ENCODE measurements around the gene DBNDD2.

Gene DBNDD2

GRCh38 chr20:45444050-45444449 is 36.0 kb downstream of the DBNDD2 start:
- no peak for TF ChIP-seq TAF1 (IDR thresholded peaks at IDR 0.05; ENCODE audit: borderline replicate concordance, insufficient read depth, low read length)
- TF ChIP-seq REST (IDR thresholded peaks at IDR 0.05; ENCODE audit: insufficient read depth in 1 of 2, low read depth in 2 of 2, low read length in 2 of 2): no peak
- no peak for TF ChIP-seq FOXP2 (optimal IDR thresholded peaks at IDR 0.05; ENCODE audit: borderline replicate concordance, extremely low read depth, extremely low read length, insufficient read depth)
- TF ChIP-seq POLR2AphosphoS5 (IDR thresholded peaks at IDR 0.05; ENCODE audit: low read depth, low read length): no peak
- TF ChIP-seq SIN3A (IDR thresholded peaks at IDR 0.05; ENCODE audit: borderline replicate concordance, insufficient read depth, low read length): no peak

DNA sequence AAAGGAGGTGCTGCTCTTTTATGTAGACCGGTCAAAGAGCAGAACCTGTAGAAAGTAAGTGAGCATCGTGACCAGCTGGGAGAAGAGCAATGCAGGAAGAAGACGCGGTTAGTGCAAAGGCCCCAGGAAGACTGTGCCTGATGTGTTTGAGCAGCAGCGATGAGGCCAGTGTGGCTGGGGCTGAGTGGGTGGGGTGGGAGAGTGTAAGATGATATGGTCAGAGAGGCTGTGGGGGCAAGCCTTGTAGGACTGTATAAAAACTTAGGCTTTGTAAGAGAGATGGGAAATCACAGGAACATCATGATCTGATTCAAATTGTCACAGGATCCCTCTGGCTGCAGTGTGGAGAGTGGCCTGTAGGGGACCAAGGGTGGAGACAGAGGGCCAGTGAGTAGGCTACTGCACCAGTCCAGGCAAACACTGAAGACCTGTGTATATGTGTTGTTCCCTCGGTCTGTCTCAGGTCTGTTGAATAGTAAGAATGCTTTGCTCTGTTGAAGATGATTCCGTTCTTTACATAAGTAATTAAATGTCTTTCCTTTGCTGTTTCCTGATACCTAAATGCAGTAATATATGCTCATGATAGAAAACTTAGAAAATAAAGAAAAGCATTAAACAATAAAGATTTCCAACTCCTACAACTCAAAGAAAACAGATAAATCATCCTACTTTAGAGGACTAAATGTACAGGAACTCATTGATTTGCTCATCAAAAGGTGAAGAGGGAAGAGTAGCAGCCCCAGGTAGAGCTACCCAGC is 37.9 kb downstream of the DBNDD2 start:
- TF ChIP-seq FOXP2 (optimal IDR thresholded peaks at IDR 0.05; ENCODE audit: borderline replicate concordance, extremely low read depth, extremely low read length, insufficient read depth) (no peak), TAF1 (IDR thresholded peaks at IDR 0.05; ENCODE audit: borderline replicate concordance, insufficient read depth, low read length) (no peak), SIN3A (IDR thresholded peaks at IDR 0.05; ENCODE audit: borderline replicate concordance, insufficient read depth, low read length) (no peak), REST (IDR thresholded peaks at IDR 0.05; ENCODE audit: insufficient read depth in 1 of 2, low read depth in 2 of 2, low read length in 2 of 2) (no peak), POLR2AphosphoS5 (IDR thresholded peaks at IDR 0.05; ENCODE audit: low read depth, low read length) (no peak)

DNA sequence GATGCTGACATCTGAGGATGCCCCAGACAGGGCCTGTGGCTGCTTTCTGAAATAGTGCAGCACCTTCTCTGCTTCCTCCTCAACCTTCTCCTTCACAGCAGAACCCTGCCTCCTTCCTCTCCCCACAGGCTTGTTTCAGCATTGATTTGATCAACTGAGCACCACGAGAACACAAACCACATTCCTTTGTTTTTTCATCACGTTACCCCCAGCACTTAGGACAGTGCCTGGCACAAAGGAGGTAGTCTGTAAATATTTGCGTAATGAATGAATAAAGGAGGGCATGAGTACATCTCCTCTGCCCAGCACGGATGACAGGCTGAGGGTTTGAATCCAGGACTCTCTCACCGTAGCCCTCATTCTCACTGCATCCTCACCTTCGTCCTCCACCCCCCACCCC is 40.2 kb downstream of the DBNDD2 start:
- TF ChIP-seq REST (IDR thresholded peaks at IDR 0.05; ENCODE audit: insufficient read depth in 1 of 2, low read depth in 2 of 2, low read length in 2 of 2) (no peak), SIN3A (IDR thresholded peaks at IDR 0.05; ENCODE audit: borderline replicate concordance, insufficient read depth, low read length) (no peak), POLR2AphosphoS5 (IDR thresholded peaks at IDR 0.05; ENCODE audit: low read depth, low read length) (no peak), TAF1 (IDR thresholded peaks at IDR 0.05; ENCODE audit: borderline replicate concordance, insufficient read depth, low read length) (no peak), FOXP2 (optimal IDR thresholded peaks at IDR 0.05; ENCODE audit: borderline replicate concordance, extremely low read depth, extremely low read length, insufficient read depth) (no peak)

DNA sequence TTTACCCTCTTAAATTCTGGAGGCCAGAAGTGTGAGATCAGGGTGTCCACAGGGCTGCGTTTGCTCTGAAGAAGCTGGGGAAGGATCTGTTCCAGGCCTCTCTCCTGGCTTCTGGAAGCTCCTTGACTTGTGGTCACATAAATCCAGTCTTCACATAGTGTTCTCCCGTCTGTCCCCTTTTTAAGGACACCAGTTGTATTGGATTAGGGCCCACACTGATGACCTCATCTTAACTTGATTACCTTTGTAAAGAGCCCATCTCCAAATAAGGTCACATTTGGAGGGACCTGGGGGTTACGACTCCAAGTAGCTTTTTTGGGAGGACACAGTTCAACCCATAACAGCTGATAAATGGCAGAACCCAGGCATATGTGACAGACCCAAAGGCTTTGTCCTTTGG is 41.4 kb downstream of the DBNDD2 start:
- TF ChIP-seq FOXP2 (optimal IDR thresholded peaks at IDR 0.05; ENCODE audit: borderline replicate concordance, extremely low read depth, extremely low read length, insufficient read depth): no peak
- no peak for TF ChIP-seq POLR2AphosphoS5 (IDR thresholded peaks at IDR 0.05; ENCODE audit: low read depth, low read length)
- no peak for TF ChIP-seq SIN3A (IDR thresholded peaks at IDR 0.05; ENCODE audit: borderline replicate concordance, insufficient read depth, low read length)
- no peak for TF ChIP-seq TAF1 (IDR thresholded peaks at IDR 0.05; ENCODE audit: borderline replicate concordance, insufficient read depth, low read length)
- no peak for TF ChIP-seq REST (IDR thresholded peaks at IDR 0.05; ENCODE audit: insufficient read depth in 1 of 2, low read depth in 2 of 2, low read length in 2 of 2)
